ENCODE results near the gene AXDND1.
"Not testable (repeated sequence)": the region's sequence is repeated elsewhere in the genome, so short reads cannot be mapped to it uniquely, and the experiment has no call there.

DNA sequence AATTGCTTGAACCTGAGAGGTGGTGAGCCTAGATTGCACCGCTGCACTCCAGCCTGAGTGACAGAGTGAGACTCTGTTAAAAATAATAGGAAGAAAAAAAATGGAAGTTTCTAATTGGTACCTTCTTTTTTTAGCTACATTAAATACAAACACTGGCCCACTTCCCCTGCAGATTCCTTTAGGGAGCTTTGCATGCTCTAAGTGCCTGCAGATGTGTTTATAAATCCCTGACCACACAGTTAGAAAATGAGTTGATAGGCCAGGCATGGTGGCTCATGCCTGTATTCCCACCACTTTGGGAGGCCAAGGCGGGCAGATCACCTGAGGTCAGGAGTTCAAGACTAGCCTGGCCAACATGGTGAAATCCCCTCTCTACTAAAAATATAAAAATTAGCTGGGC lies 4.1 kb upstream of the AXDND1 start:
- TF ChIP-seq, protein P1, sequence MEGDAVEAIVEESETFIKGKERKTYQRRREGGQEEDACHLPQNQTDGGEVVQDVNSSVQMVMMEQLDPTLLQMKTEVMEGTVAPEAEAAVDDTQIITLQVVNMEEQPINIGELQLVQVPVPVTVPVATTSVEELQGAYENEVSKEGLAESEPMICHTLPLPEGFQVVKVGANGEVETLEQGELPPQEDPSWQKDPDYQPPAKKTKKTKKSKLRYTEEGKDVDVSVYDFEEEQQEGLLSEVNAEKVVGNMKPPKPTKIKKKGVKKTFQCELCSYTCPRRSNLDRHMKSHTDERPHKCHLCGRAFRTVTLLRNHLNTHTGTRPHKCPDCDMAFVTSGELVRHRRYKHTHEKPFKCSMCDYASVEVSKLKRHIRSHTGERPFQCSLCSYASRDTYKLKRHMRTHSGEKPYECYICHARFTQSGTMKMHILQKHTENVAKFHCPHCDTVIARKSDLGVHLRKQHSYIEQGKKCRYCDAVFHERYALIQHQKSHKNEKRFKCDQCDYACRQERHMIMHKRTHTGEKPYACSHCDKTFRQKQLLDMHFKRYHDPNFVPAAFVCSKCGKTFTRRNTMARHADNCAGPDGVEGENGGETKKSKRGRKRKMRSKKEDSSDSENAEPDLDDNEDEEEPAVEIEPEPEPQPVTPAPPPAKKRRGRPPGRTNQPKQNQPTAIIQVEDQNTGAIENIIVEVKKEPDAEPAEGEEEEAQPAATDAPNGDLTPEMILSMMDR (IDR thresholded peaks at IDR 0.05) = not testable (repeated sequence)
- not testable (repeated sequence) for TF ChIP-seq POLR2A, EP300 (IDR thresholded peaks at IDR 0.05)

Data from ovary (tissue), 3 donors.